Breast epithelium (tissue), 4 donors: ENCODE data around the gene STEAP4. TPM values are rescaled to one million over a fixed set of nuclear protein-coding genes. Genes with fewer than 3 reads are reported as not detected.
A peak's percentile ranks its signal among the peaks of the same experiment; 100 is the strongest.

ENCODE experiments used
- DNase-seq, 2 donors: peaks; one replicate each; pipeline ENCODE4 v3.0.0-alpha.2; 2019; ENCODE audit warnings: low spot score in 2 of 2
- H3K27ac ChIP-seq, 2 donors: fragments of 200-600 bp; sonication (generic) in 1 of 2; one replicate each; pipeline ENCODE4 v1.5.1; 2016 to 2019; ENCODE audit warnings: mild to moderate bottlenecking in 1 of 2
- H3K27me3 ChIP-seq, 2 donors: fragments of 200-600 bp; sonication (generic) in 1 of 2; one replicate each; pipeline versions ENCODE4 v1.5.1 to v1.6.0; 2017 to 2019; ENCODE audit warnings: control low read depth in 1 of 2, mild to moderate bottlenecking in 1 of 2
- H3K36me3 ChIP-seq: fragments of 200-600 bp; one replicate; pipeline ENCODE4 v1.5.1; 2019
- H3K4me1 ChIP-seq, 2 donors: fragments of 200-600 bp; sonication (generic); one replicate each; pipeline ENCODE4 v1.5.1; 2016 to 2019; ENCODE audit warnings: control low read depth in 1 of 2
- H3K4me3 ChIP-seq, 3 donors: fragments of 200-600 bp; sonication (generic); 1 replicate in 2 of 3; 2 replicates in 1 of 3; pipeline ENCODE4 v1.5.1; 2016 to 2019; ENCODE audit warnings: mild to moderate bottlenecking in 3 of 3, moderate library complexity in 2 of 3
- H3K9me3 ChIP-seq, 2 donors: fragments of 200-600 bp; sonication (generic) in 1 of 2; one replicate each; pipeline ENCODE4 v1.5.1; 2016 to 2019; ENCODE audit warnings: control low read depth in 1 of 2
- CTCF ChIP-seq, 3 donors: fragments of 450-650 bp; IDR thresholded peaks; one replicate each; pipeline ENCODE4 v1.5.1; 2016 to 2017; ENCODE audit warnings: antibody characterized with exemption in 3 of 3, mild to moderate bottlenecking in 3 of 3, moderate library complexity in 3 of 3
- POLR2A ChIP-seq: fragments of 450-650 bp; IDR thresholded peaks from one replicate; pipeline ENCODE4 v1.6.1; 2016; ENCODE audit warnings: antibody characterized with exemption, mild to moderate bottlenecking, moderate library complexity
- POLR2AphosphoS5 ChIP-seq, 3 donors: sonication (generic); formaldehyde crosslinking; IDR thresholded peaks; one replicate each; pipeline ENCODE4 v1.6.1; 2017; ENCODE audit warnings: antibody characterized with exemption in 3 of 3
- intact Hi-C: fragments of 100-400 bp; cut with DNase I; formaldehyde crosslinking; loops from one replicate; pipeline ENCODE4 v1.15.1; 2023; ENCODE audit warnings: low total_unique reads
- total RNA-seq, 3 donors: library from RNA; depleted of rRNA; stranded (reverse); fragments of >200 nt; gene quantifications; one replicate each; pipeline ENCODE4 v1.1.0, GENCODE V29; 2016

The STEAP4 gene
- total RNA-seq, 3 donors from 2014 or later, result 49.3 to 165 (median 73.1) TPM

- H3K4me3 ChIP-seq, result peak overlapping the region in 1 of 3 donors; percentile 5
- no peaks in the 10 kb centered on the region for H3K36me3 ChIP-seq
- H3K27ac ChIP-seq, result no peak overlapping the region
- DNase-seq, result no peak
- intact Hi-C loops, result no loop called here
- no peaks in the 10 kb centered on the region for H3K9me3 ChIP-seq
- no peak for TF ChIP-seq POLR2AphosphoS5 (IDR thresholded peaks at IDR 0.05)
- TF ChIP-seq POLR2A, result no peak
- no peak for TF ChIP-seq CTCF (IDR thresholded peaks at IDR 0.05)
- no peaks in the 10 kb centered on the region for H3K27me3 ChIP-seq
- H3K4me1 ChIP-seq, result no peaks in the 10 kb centered on the region
These were observed 15.5 kb upstream of the STEAP4 start for GRCh38 chr7:88322151-88322550.

- no peak for TF ChIP-seq POLR2A
- TF ChIP-seq CTCF (IDR thresholded peaks at IDR 0.05), result no peak
- no peak for TF ChIP-seq POLR2AphosphoS5 (IDR thresholded peaks at IDR 0.05)
- DNase-seq, result no peak
- Histone ChIP-seq H3K27me3 (no peaks in the 10 kb centered on the region), H3K4me3 (no peak overlapping the region), H3K9me3 (no peaks in the 10 kb centered on the region), H3K36me3 (no peaks in the 10 kb centered on the region), H3K4me1 (no peaks in the 10 kb centered on the region), H3K27ac (no peak overlapping the region)
- intact Hi-C loops, result no loop called here
These were observed 15.0 kb upstream of the STEAP4 start for GRCh38 chr7:88321694-88322093.

- no peaks in the 10 kb centered on the region for H3K4me1 ChIP-seq
- no peak overlapping the region for H3K27ac ChIP-seq
- no peak for DNase-seq
- intact Hi-C loops, result no loop called here
- no peaks in the 10 kb centered on the region for H3K9me3 ChIP-seq
- TF ChIP-seq CTCF (IDR thresholded peaks at IDR 0.05) (no peak), POLR2AphosphoS5 (IDR thresholded peaks at IDR 0.05) (no peak), POLR2A (no peak)
- H3K36me3 ChIP-seq, result no peaks in the 10 kb centered on the region
- H3K27me3 ChIP-seq, result no peaks in the 10 kb centered on the region
- no peak overlapping the region for H3K4me3 ChIP-seq
These were observed 11.5 kb upstream of the STEAP4 start for GRCh38 chr7:88318196-88318595.

GRCh38 chr7:88317422-88317821 lies 10.7 kb upstream of the STEAP4 start:
- no peak overlapping the region for H3K4me3 ChIP-seq
- H3K27ac ChIP-seq, result no peak overlapping the region
- no peaks in the 10 kb centered on the region for H3K4me1 ChIP-seq
- intact Hi-C loops, result no loop called here
- no peaks in the 10 kb centered on the region for H3K27me3 ChIP-seq
- no peak for DNase-seq
- no peak for TF ChIP-seq POLR2A
- TF ChIP-seq POLR2AphosphoS5 (IDR thresholded peaks at IDR 0.05), result no peak
- TF ChIP-seq CTCF (IDR thresholded peaks at IDR 0.05), result no peak
- no peaks in the 10 kb centered on the region for H3K36me3 ChIP-seq
- H3K9me3 ChIP-seq, result no peaks in the 10 kb centered on the region

GRCh38 chr7:88316456-88316855 lies 9.8 kb upstream of the STEAP4 start:
- DNase-seq, result no peak
- H3K4me3 ChIP-seq, result no peak overlapping the region
- TF ChIP-seq POLR2A (no peak), CTCF (IDR thresholded peaks at IDR 0.05) (no peak), POLR2AphosphoS5 (IDR thresholded peaks at IDR 0.05) (no peak)
- H3K4me1 ChIP-seq, result no peaks in the 10 kb centered on the region
- no peaks in the 10 kb centered on the region for H3K9me3 ChIP-seq
- H3K36me3 ChIP-seq, result no peaks in the 10 kb centered on the region
- intact Hi-C loops, result no loop called here
- no peak overlapping the region for H3K27ac ChIP-seq
- H3K27me3 ChIP-seq, result no peaks in the 10 kb centered on the region
